VCaP (cell line): ENCODE results near the gene UNC5C.
A peak's percentile ranks its signal among the peaks of the same experiment; 100 is the strongest.

Experiments
- H3K27ac ChIP-seq: fragments of 450-650 bp; 2 replicates; pipeline ENCODE4 v1.5.1; 2017
- CTCF ChIP-seq: fragments of 450-650 bp; conservative IDR thresholded peaks from 2 replicates; pipeline ENCODE4 v1.5.1; 2017; ENCODE audit warnings: mild to moderate bottlenecking, moderate library complexity

UNC5C gene

GRCh38 chr4:95545546-95545945 is 3.2 kb downstream of the UNC5C start:
- 0 out of 2 replicates have a peak, but pooled peaks have one; percentile 8 for TF ChIP-seq CTCF
- no peak overlapping the region for H3K27ac ChIP-seq

- no peak overlapping the region for H3K27ac ChIP-seq
- TF ChIP-seq CTCF = peak; percentile 43
Measured at GRCh38 chr4:95544113-95545103, 4.4 kb downstream of the UNC5C start.

DNA sequence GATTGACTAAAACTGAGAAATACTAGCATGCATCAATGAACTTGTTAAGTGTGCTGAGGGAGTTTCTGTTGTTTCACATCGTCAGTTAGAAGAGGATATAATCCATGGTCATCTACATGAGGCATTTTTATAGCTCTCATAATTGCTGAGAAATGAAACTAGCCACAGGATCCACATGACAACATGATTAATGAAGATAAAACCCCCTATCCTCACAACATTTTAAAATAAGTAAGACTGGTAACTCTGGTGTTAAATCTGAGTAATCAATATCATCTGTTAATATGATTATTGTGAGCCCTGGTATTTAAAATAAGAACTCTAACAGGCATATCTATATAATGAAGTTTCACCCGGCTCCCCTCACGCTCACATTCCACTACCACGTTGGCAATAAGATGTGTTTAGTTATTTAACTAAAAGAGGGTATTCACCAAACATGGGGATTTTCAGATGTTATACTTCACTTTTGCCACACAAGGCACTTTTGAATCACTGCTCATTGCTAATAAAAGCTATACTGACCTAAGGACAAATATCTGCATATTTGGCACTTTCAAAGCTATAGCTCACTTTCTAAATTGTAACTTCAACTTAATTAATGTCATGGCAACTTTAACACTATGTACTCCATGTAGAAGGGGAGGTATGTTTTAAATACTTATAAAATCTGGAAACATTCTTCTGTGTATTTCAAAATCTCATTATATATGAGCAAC is 6.7 kb downstream of the UNC5C start:
- no peak for TF ChIP-seq CTCF

GRCh38 chr4:95541094-95541493 is 7.7 kb downstream of the UNC5C start:
- TF ChIP-seq CTCF = no peak
- no peak overlapping the region for H3K27ac ChIP-seq

More for the DNA sequence above, 6.7 kb downstream of the UNC5C start:
- H3K27ac ChIP-seq = no peak overlapping the region

GRCh38 chr4:95540227-95540626 is 8.5 kb downstream of the UNC5C start:
- no peak overlapping the region for H3K27ac ChIP-seq
- no peak for TF ChIP-seq CTCF

- H3K27ac ChIP-seq = no peak overlapping the region
- TF ChIP-seq CTCF = no peak
Measured at GRCh38 chr4:95539106-95539505, 9.7 kb downstream of the UNC5C start.

DNA sequence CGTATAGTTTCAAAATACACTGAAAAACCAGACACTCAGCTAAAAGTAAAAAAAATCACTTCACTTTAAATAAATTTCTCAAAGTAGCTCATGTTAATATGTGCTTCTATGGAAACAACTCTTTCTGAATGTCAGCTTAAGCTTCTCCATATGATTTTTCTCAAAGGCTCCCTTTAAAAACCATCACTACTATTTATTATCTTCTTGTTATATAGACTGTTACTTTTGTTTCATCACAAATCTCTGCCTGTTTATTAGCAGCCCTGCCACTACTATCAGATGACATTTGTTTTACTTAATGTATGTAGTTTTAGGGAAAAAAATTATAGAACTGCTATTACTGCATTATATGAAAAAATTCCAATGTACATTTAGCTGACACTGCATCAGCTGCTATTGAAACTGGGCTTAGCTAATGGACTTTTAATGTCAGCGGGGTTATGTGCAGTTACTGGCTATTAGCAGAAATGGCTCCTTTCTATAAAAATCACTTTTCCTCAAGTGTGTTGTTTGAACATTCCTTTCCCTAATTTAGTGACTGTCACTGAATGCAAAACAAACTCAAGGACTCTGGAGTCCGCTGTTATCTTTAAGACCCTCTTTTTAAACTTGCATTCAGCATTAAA is 10.8 kb downstream of the UNC5C start:
- no peak for TF ChIP-seq CTCF
- H3K27ac ChIP-seq = no peak overlapping the region
